ENCODE measurements around the gene CLK1. TPM values are rescaled to one million over a fixed set of nuclear protein-coding genes. Genes with fewer than 3 reads are reported as not detected.

The CLK1 gene
- total RNA-seq, 2 donors from 2014 or later, result 49.4 to 59.5 TPM

DNA sequence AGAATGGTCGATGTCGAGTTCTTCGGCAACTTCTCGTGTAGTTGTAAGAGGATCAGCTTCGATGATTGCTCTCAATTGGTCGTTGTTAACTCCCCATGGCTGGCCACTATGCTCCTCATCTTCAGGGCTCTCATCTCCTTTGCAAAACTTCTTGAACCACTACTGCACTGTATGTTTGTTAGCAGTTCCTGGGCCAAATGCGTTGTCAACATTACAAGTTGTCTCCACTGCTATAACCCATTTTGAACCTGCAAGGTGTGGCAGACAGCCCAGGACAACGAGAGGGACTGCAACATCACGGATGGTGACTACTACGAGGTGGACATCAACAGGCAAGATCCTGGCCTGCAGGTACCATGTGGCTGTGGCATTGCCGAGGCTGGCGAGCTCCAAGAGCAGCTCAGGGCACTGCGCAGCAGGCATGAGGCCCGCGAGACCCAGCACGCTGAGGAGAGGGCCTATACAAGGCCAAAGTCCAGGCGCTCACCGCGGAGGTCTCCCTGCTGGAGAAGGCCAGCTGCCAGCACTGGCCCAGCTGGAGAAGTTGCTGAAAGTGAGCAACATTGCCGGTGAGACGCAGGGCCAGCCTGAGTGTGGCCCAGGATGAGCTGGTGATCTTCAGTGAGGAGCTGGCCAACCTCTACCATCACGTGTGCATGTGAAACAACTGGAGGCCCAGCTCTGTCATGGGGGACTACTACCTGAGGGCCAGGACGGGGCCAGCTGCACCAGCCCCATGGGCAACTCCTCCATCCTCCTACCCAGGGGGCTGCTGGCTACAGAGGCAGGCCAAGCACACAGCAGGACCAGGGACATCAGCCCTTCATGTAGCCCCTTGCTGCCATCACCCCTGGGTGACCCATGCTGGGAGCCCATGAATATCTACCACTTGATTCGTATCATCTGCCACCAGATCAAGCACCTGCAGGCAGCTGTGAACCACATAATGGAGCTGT lies 20.2 kb downstream of the CLK1 start:
- no peak overlapping the region for H3K4me3 ChIP-seq
- no peaks in the 10 kb centered on the region for H3K4me1 ChIP-seq
- TF ChIP-seq CTCF (IDR thresholded peaks at IDR 0.05), result no peak
- DNase-seq, result no peak
- intact Hi-C loops (cut with DNase I), result no loop called here
- no peaks in the 10 kb centered on the region for H3K36me3 ChIP-seq
- H3K27ac ChIP-seq, result no peak overlapping the region
- H3K9me3 ChIP-seq, result no peaks in the 10 kb centered on the region
- H3K27me3 ChIP-seq, result no peaks in the 10 kb centered on the region
- H3K9ac ChIP-seq (ENCODE audit: low read depth in 2 of 2, low read length in 2 of 2), result no peak overlapping the region

GRCh38 chr2:200839513-200839912 lies 24.9 kb downstream of the CLK1 start:
- intact Hi-C loops (cut with DNase I), result no loop called here
- H3K27me3 ChIP-seq, result no peaks in the 10 kb centered on the region
- no peaks in the 10 kb centered on the region for H3K4me1 ChIP-seq
- H3K36me3 ChIP-seq, result no peaks in the 10 kb centered on the region
- H3K4me3 ChIP-seq, result no peak overlapping the region
- H3K9me3 ChIP-seq, result no peaks in the 10 kb centered on the region
- TF ChIP-seq CTCF (IDR thresholded peaks at IDR 0.05), result no peak
- no peak overlapping the region for H3K9ac ChIP-seq (ENCODE audit: low read depth in 2 of 2, low read length in 2 of 2)
- no peak for DNase-seq
- no peak overlapping the region for H3K27ac ChIP-seq

DNA sequence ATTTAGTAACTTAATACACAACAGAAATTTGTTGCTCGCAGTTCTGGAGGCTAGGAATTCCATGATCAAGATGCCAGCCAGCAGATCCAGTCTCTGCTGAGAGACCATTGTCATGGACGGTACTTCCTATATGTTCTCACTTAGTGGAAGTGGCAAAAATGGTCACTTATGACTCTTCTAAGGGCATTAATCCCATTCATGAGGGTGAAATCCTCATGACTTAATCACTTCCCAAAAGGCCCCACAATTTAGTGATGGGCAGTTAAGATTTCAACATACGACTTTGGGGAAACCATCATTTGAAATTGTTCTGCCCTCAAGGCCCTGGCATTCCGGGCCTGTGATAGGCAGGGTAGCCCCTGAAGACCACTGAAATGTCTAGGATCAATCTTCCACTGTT lies 29.8 kb downstream of the CLK1 start:
- Histone ChIP-seq H3K9me3 (no peaks in the 10 kb centered on the region), H3K36me3 (no peaks in the 10 kb centered on the region), H3K4me1 (no peaks in the 10 kb centered on the region), H3K27me3 (no peaks in the 10 kb centered on the region), H3K9ac (ENCODE audit: low read depth in 2 of 2, low read length in 2 of 2) (no peak overlapping the region), H3K27ac (no peak overlapping the region), H3K4me3 (no peak overlapping the region)
- intact Hi-C loops (cut with DNase I), result no loop called here
- no peak for DNase-seq
- no peak for TF ChIP-seq CTCF (IDR thresholded peaks at IDR 0.05)

GRCh38 chr2:200829258-200829655 lies 35.2 kb downstream of the CLK1 start:
- intact Hi-C loops (cut with DNase I), result no loop called here
- H3K4me3 ChIP-seq, result no peak overlapping the region
- H3K9ac ChIP-seq (ENCODE audit: low read depth in 2 of 2, low read length in 2 of 2), result no peak overlapping the region
- H3K4me1 ChIP-seq, result no peaks in the 10 kb centered on the region
- no peak overlapping the region for H3K27ac ChIP-seq
- H3K9me3 ChIP-seq, result no peaks in the 10 kb centered on the region
- TF ChIP-seq CTCF (IDR thresholded peaks at IDR 0.05), result no peak
- DNase-seq, result no peak
- no peaks in the 10 kb centered on the region for H3K27me3 ChIP-seq
- no peaks in the 10 kb centered on the region for H3K36me3 ChIP-seq

- intact Hi-C loops (cut with DNase I), result no loop called here
- Histone ChIP-seq H3K36me3 (no peaks in the 10 kb centered on the region), H3K9me3 (no peaks in the 10 kb centered on the region), H3K27me3 (no peaks in the 10 kb centered on the region), H3K9ac (ENCODE audit: low read depth in 2 of 2, low read length in 2 of 2) (no peak overlapping the region), H3K4me3 (no peak overlapping the region), H3K27ac (no peak overlapping the region), H3K4me1 (no peaks in the 10 kb centered on the region)
- DNase-seq, result peak; percentile 27
- no peak for TF ChIP-seq CTCF (IDR thresholded peaks at IDR 0.05)
Observed at GRCh38 chr2:200828572-200829257, 35.7 kb downstream of the CLK1 start.
